8988T (cell line): Measurements from ENCODE around the gene OGFRL1.
"Not testable (repeated sequence)": the region's sequence is repeated elsewhere in the genome, so short reads cannot be mapped to it uniquely, and the experiment has no call there.

Experiments
- DNase-seq: peaks from one replicate; pipeline ENCODE4 v3.0.0; 2011

OGFRL1 gene

GRCh38 chr6:71288228-71289038 lies at the start of gene OGFRL1:
TSS of gene OGFRL1 (plus strand) at chr6:71288811. CDS start at chr6:71288937, 126 bp downstream.
- DNase-seq: peak; percentile 90

GRCh38 chr6:71239694-71240093 lies 48.9 kb upstream of the OGFRL1 start:
- DNase-seq: no peak

- no peak for DNase-seq
Measured at GRCh38 chr6:71245265-71246049, 43.2 kb upstream of the OGFRL1 start.

GRCh38 chr6:71246596-71246995 lies 42.0 kb upstream of the OGFRL1 start:
- DNase-seq: no peak

- no peak for DNase-seq
Measured at GRCh38 chr6:71248306-71248765, 40.3 kb upstream of the OGFRL1 start.

GRCh38 chr6:71248878-71249544 lies 39.6 kb upstream of the OGFRL1 start:
- no peak for DNase-seq

GRCh38 chr6:71250099-71250602 lies 38.5 kb upstream of the OGFRL1 start:
- DNase-seq: no peak

GRCh38 chr6:71252410-71252809 lies 36.2 kb upstream of the OGFRL1 start:
- no peak for DNase-seq

GRCh38 chr6:71252960-71253359 lies 35.7 kb upstream of the OGFRL1 start:
- no peak for DNase-seq

- DNase-seq: no peak
Measured at GRCh38 chr6:71254323-71254722, 34.3 kb upstream of the OGFRL1 start.

GRCh38 chr6:71258078-71258866 lies 30.3 kb upstream of the OGFRL1 start:
- no peak for DNase-seq

GRCh38 chr6:71259888-71260604 lies 28.6 kb upstream of the OGFRL1 start:
- no peak for DNase-seq

GRCh38 chr6:71262914-71263313 lies 25.7 kb upstream of the OGFRL1 start:
- DNase-seq: no peak

- not testable (repeated sequence) for DNase-seq
Measured at GRCh38 chr6:71266392-71266791, 22.2 kb upstream of the OGFRL1 start.

- DNase-seq: no peak
Measured at GRCh38 chr6:71268735-71269437, 19.7 kb upstream of the OGFRL1 start.

GRCh38 chr6:71277926-71278600 lies 10.5 kb upstream of the OGFRL1 start:
- no peak for DNase-seq

GRCh38 chr6:71279321-71279720 lies 9.3 kb upstream of the OGFRL1 start:
- no peak for DNase-seq

GRCh38 chr6:71279740-71280139 lies 8.9 kb upstream of the OGFRL1 start:
- DNase-seq: no peak

GRCh38 chr6:71280701-71281100 lies 7.9 kb upstream of the OGFRL1 start:
- DNase-seq: no peak

- no peak for DNase-seq
Measured at GRCh38 chr6:71284785-71285184, 3.8 kb upstream of the OGFRL1 start.
